A673 (cell line): ENCODE results near the gene RGMA.

Experiments
- EZH2 ChIP-seq: fragments of 200-600 bp; sonication (generic); IDR thresholded peaks from 2 replicates; pipeline ENCODE4 v1.6.1; 2017; ENCODE audit warnings: borderline replicate concordance, low read depth, mild to moderate bottlenecking, mixed read lengths, antibody characterized with exemption, low read length; ENCODE audit not compliant: poor library complexity, severe bottlenecking
- TF ChIP-seq, protein P1 (sequence below): fragments of 300-800, 200-600 bp; sonication (generic); conservative IDR thresholded peaks from 2 replicates; pipeline ENCODE4 v1.5.1; 2017; ENCODE audit warnings: low read depth, mild to moderate bottlenecking, antibody characterized with exemption, low read length, moderate library complexity, mixed read lengths

DNA sequence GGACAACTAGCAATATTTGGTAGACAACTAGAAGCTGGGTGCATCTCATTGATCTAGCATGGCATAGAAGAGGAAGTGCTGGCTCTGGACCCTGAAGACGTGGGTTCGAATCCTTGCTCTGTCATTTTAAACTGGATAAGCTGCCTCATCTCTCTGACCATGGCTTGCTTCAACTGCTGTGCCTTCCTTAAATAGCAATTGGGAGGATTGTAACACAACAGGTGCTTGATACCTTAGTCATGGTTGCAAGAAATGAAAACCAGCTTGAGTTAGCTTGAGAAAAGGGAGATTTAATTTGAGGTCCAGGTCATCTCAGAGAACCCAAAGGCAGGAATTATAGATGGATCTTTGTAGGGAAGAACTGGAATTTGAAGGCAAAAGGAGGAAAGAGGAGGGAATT, 14.8 kb upstream of the RGMA start:
- TF ChIP-seq, protein P1, sequence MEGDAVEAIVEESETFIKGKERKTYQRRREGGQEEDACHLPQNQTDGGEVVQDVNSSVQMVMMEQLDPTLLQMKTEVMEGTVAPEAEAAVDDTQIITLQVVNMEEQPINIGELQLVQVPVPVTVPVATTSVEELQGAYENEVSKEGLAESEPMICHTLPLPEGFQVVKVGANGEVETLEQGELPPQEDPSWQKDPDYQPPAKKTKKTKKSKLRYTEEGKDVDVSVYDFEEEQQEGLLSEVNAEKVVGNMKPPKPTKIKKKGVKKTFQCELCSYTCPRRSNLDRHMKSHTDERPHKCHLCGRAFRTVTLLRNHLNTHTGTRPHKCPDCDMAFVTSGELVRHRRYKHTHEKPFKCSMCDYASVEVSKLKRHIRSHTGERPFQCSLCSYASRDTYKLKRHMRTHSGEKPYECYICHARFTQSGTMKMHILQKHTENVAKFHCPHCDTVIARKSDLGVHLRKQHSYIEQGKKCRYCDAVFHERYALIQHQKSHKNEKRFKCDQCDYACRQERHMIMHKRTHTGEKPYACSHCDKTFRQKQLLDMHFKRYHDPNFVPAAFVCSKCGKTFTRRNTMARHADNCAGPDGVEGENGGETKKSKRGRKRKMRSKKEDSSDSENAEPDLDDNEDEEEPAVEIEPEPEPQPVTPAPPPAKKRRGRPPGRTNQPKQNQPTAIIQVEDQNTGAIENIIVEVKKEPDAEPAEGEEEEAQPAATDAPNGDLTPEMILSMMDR = no peak
- no peak for TF ChIP-seq EZH2
